HUES64 (cell line): ENCODE data around the gene DYRK3. TPM values are rescaled to one million over a fixed set of nuclear protein-coding genes. Genes with fewer than 3 reads are reported as not detected.
A peak's percentile ranks its signal among the peaks of the same experiment; 100 is the strongest.

Source experiments
- H3K27ac ChIP-seq: 2 replicates; pipeline ENCODE4 v1.7.0; 2013; ENCODE audit warnings: low read depth, low read length, inconsistent platforms
- H3K27me3 ChIP-seq: 2 replicates; pipeline ENCODE4 v1.6.1; 2013; ENCODE audit warnings: mild to moderate bottlenecking, low read length; ENCODE audit not compliant: insufficient read depth
- H3K36me3 ChIP-seq: 2 replicates; pipeline ENCODE4 v1.6.1; 2013; ENCODE audit warnings: mild to moderate bottlenecking, low read length; ENCODE audit not compliant: insufficient read depth
- H3K4me1 ChIP-seq: 2 replicates; pipeline ENCODE4 v1.6.1; 2013; ENCODE audit warnings: mild to moderate bottlenecking, low read length, moderate library complexity; ENCODE audit not compliant: insufficient read depth
- H3K4me3 ChIP-seq: 2 replicates; pipeline ENCODE4 v1.5.1; 2013; ENCODE audit warnings: mild to moderate bottlenecking, low read length, moderate library complexity
- H3K9ac ChIP-seq: 2 replicates; pipeline ENCODE4 v1.6.1; 2013; ENCODE audit warnings: mild to moderate bottlenecking, low read depth, low read length
- H3K9me3 ChIP-seq: 2 replicates; pipeline ENCODE4 v1.6.1; 2013; ENCODE audit warnings: low read depth, low read length; ENCODE audit not compliant: insufficient read depth
- WGBS: fragments of 150-250, 120-280 bp; methylation state at CpG from one replicate; pipeline ENCODE4 v1.1.7; 2013; ENCODE audit warnings: missing lambda C conversion rate; 5-methylcytosine and 5-hydroxymethylcytosine counted together
- polyA plus RNA-seq, 2 experiments: library from polyadenylated mRNA; stranded (reverse); fragments of 50-300 nt; gene quantifications; one replicate each; pipeline ENCODE4 v1.2.3, GENCODE V29; 2013

DYRK3 gene
- polyA plus RNA-seq (2013, experiment 1 of 2), result 9.2 TPM
- polyA plus RNA-seq (2013, experiment 2 of 2), result 8.6 TPM

DNA sequence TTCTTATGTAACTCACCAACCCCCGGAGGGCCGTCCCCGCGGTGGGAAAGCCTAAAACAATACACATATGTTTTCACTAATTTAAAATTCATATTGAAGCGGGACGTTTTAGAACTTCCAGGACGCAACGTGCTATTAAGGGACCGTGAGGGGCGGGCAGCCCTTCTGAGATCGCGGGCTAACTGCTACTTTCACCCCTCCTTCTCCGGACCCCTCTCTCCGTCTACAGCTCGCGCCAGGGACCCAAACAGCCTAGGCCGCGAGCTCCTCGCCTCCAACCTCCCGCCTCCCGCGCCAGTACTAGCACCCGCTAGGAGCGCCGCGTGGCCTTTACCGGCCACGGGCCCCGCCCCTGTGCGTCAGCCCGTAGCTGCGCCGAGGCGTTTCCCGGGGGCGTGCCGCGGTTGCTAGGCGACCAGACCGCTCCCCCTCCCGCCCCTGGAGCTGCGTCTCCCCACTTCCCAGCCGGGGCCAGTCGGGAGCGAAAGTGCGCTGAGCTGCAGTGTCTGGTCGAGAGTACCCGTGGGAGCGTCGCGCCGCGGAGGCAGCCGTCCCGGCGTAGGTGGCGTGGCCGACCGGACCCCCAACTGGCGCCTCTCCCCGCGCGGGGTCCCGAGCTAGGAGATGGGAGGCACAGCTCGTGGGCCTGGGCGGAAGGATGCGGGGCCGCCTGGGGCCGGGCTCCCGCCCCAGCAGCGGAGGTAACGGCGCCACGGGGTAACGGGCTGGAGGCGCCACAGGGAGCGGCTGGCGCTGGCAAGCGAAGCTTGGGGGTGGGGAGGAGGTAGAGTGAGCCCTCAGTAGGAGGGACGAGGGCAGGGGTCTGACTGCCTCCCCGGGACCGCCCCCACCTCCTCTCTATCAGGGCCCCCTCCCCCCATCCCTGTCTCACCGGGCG lies at the start of gene DYRK3:
DYRK3 (plus strand) TSS at position 457 of the 898 bp plus-strand sequence; CDS start at position 625, 168 bp downstream.
- under 1% methylated on average over 81 of the region's 84 CpGs for WGBS
- peak within 1 kb of the TSS; percentile 92 for H3K4me3 ChIP-seq
- H3K4me1 ChIP-seq, result peaks cover 30% of the 10 kb centered on the region
- no peaks in the 10 kb centered on the region for H3K36me3 ChIP-seq
- peak within 1 kb of the TSS; percentile 68 for H3K9ac ChIP-seq
- H3K27ac ChIP-seq, result no peak within 1 kb of the TSS; the same call in 1 of the 2 replicates
- no peaks in the 10 kb centered on the region for H3K9me3 ChIP-seq
- peaks cover 18% of the 10 kb centered on the region for H3K27me3 ChIP-seq

GRCh38 chr1:206586501-206587445 lies 48.6 kb upstream of the DYRK3 start:
- Histone ChIP-seq H3K27me3 (no peaks in the 10 kb centered on the region), H3K27ac (no peak overlapping the region), H3K9me3 (no peaks in the 10 kb centered on the region), H3K4me3 (no peak overlapping the region), H3K9ac (no peak overlapping the region), H3K36me3 (peaks cover 20% of the 10 kb centered on the region), H3K4me1 (peaks cover 2% of the 10 kb centered on the region; the same call in 1 of the 2 replicates)
- WGBS, result 87% methylated on average over 12 of the region's 13 CpGs

DNA sequence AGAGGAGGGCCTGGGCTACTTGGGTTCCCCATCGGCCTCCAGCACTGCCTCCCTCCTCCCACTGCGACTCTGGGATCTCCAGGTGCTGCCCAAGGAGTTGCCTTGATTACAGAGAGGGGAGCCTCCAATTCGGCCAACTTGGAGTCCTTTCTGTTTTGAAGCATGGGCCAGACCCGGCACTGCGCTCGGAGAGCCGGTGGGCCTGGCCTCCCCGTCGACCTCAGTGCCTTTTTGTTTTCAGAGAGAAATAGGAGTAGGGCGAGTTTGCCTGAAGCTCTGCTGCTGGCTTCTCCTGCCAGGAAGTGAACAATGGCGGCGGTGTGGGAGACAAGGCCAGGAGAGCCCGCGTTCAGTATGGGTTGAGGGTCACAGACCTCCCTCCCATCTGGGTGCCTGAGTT lies 47.4 kb upstream of the DYRK3 start:
- H3K9ac ChIP-seq, result no peak overlapping the region
- H3K36me3 ChIP-seq, result peaks cover 29% of the 10 kb centered on the region
- H3K27me3 ChIP-seq, result no peaks in the 10 kb centered on the region
- WGBS, result 91% methylated on average over 14 of the region's 14 CpGs
- no peaks in the 10 kb centered on the region for H3K9me3 ChIP-seq
- no peak overlapping the region for H3K4me3 ChIP-seq
- H3K4me1 ChIP-seq, result peaks cover 2% of the 10 kb centered on the region; the same call in 1 of the 2 replicates
- H3K27ac ChIP-seq, result no peak overlapping the region

- H3K27me3 ChIP-seq, result no peaks in the 10 kb centered on the region
- H3K9me3 ChIP-seq, result no peaks in the 10 kb centered on the region
- H3K9ac ChIP-seq, result no peak overlapping the region
- no peak overlapping the region for H3K27ac ChIP-seq
- H3K4me3 ChIP-seq, result no peak overlapping the region
- 91% methylated on average over 6 of the region's 6 CpGs for WGBS
- H3K36me3 ChIP-seq, result peaks cover 34% of the 10 kb centered on the region
- peaks cover 2% of the 10 kb centered on the region; the same call in 1 of the 2 replicates for H3K4me1 ChIP-seq
These were observed 46.8 kb upstream of the DYRK3 start for GRCh38 chr1:206588492-206588891.

- WGBS, result 96% methylated on average over 7 of the region's 7 CpGs
These were observed 46.1 kb upstream of the DYRK3 start for GRCh38 chr1:206589206-206589605.

GRCh38 chr1:206590025-206590758 lies 45.1 kb upstream of the DYRK3 start:
- Histone ChIP-seq H3K4me1 (peaks cover 2% of the 10 kb centered on the region; the same call in 1 of the 2 replicates), H3K36me3 (peaks cover 51% of the 10 kb centered on the region), H3K27ac (no peak overlapping the region), H3K4me3 (no peak overlapping the region), H3K9ac (no peak overlapping the region), H3K9me3 (no peaks in the 10 kb centered on the region), H3K27me3 (no peaks in the 10 kb centered on the region)
- whole genome bisulfite sequencing, result 86% methylated on average over 5 of the region's 8 CpGs

More at GRCh38 chr1:206589206-206589605, 46.1 kb upstream of the DYRK3 start:
- H3K9me3 ChIP-seq, result no peaks in the 10 kb centered on the region
- H3K27me3 ChIP-seq, result no peaks in the 10 kb centered on the region
- H3K4me1 ChIP-seq, result peaks cover 2% of the 10 kb centered on the region; the same call in 1 of the 2 replicates
- no peak overlapping the region for H3K27ac ChIP-seq
- H3K9ac ChIP-seq, result no peak overlapping the region
- no peak overlapping the region for H3K4me3 ChIP-seq
- peaks cover 42% of the 10 kb centered on the region for H3K36me3 ChIP-seq

GRCh38 chr1:206591226-206591625 lies 44.1 kb upstream of the DYRK3 start:
- Histone ChIP-seq H3K4me3 (no peak overlapping the region), H3K9ac (no peak overlapping the region), H3K27me3 (no peaks in the 10 kb centered on the region), H3K4me1 (peaks cover 2% of the 10 kb centered on the region; the same call in 1 of the 2 replicates), H3K9me3 (no peaks in the 10 kb centered on the region), H3K27ac (no peak overlapping the region), H3K36me3 (peaks cover 62% of the 10 kb centered on the region)
- 88% methylated on average over 4 of the region's 5 CpGs for WGBS

DNA sequence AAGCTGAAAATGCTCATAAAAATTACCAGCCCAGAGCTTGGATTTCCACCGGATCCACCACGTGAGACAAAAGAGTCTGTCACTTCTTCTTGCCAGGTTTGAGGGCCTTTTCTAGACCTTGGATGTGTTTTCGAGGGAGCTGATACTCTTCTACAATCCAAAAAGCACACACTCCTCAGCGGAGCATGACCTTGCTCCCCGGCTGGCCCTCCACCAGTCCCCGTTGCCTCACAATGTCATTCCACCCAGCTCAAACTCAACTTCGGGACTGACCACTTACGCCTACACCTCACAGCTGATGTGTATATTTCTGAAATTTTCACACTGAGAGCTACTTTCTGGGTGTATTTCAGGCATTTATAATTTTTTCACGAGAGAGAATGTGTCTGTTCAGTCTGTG lies 43.6 kb upstream of the DYRK3 start:
- no peaks in the 10 kb centered on the region for H3K9me3 ChIP-seq
- H3K9ac ChIP-seq, result no peak overlapping the region
- H3K36me3 ChIP-seq, result peaks cover 66% of the 10 kb centered on the region
- H3K4me3 ChIP-seq, result no peak overlapping the region
- WGBS, result 97% methylated on average over 9 of the region's 9 CpGs
- peaks cover 2% of the 10 kb centered on the region; the same call in 1 of the 2 replicates for H3K4me1 ChIP-seq
- no peaks in the 10 kb centered on the region for H3K27me3 ChIP-seq
- no peak overlapping the region for H3K27ac ChIP-seq

- H3K36me3 ChIP-seq, result peaks cover 79% of the 10 kb centered on the region
These were observed 41.9 kb upstream of the DYRK3 start for GRCh38 chr1:206593351-206593925.

More at GRCh38 chr1:206593351-206593925, 41.9 kb upstream of the DYRK3 start:
- H3K9me3 ChIP-seq, result no peaks in the 10 kb centered on the region
- H3K4me3 ChIP-seq, result no peak overlapping the region
- WGBS, result 95% methylated on average over 7 of the region's 7 CpGs
- H3K9ac ChIP-seq, result no peak overlapping the region
- H3K27ac ChIP-seq, result no peak overlapping the region
- H3K27me3 ChIP-seq, result no peaks in the 10 kb centered on the region
- H3K4me1 ChIP-seq, result no peaks in the 10 kb centered on the region; the same call in 1 of the 2 replicates
